HEK293 (cell line): Measurements from ENCODE around the gene TAF10.

Source experiments
- CTCF ChIA-PET: fragments of 350-600 bp; formaldehyde crosslinking; extraction: SDS; loops from one replicate; lab custom pipeline; 2021; ENCODE audit warnings: antibody characterized with exemption; lab: Yijun Ruan, JAX
- POLR2A ChIA-PET: fragments of 300-600 bp; formaldehyde crosslinking; extraction: SDS; loops from one replicate; lab custom pipeline; 2020; ENCODE audit warnings: antibody characterized with exemption, inconsistent platforms; lab: Yijun Ruan, JAX
- H3K27ac ChIP-seq: fragments of 200-500 bp; sonication (Bioruptor generic); 2 replicates; pipeline ENCODE4 v1.5.1; 2014; ENCODE audit warnings: low read depth, low read length, control low read depth, inconsistent platforms; ENCODE audit errors: extremely low read depth
- H3K36me3 ChIP-seq, 2 experiments: fragments of 200-500 bp in 1 of 2; sonication (Bioruptor generic) in 1 of 2; 1 replicate in 1 of 2; 2 replicates in 1 of 2; pipeline ENCODE4 v1.5.1; 2014 to 2017; ENCODE audit warnings: inconsistent platforms in 2 of 2, low read length in 2 of 2; ENCODE audit not compliant: control insufficient read depth in 2 of 2, insufficient read depth in 1 of 2
- H3K4me1 ChIP-seq: fragments of 200-500 bp; sonication (Bioruptor generic); 2 replicates; pipeline ENCODE4 v1.5.1; 2014; ENCODE audit warnings: mild to moderate bottlenecking, low read length, inconsistent platforms; ENCODE audit not compliant: control insufficient read depth, insufficient read depth
- H3K4me3 ChIP-seq: 2 replicates; pipeline ENCODE4 v1.5.1; 2011; ENCODE audit warnings: low read depth, mild to moderate bottlenecking, control low read depth, low read length, moderate library complexity
- H3K9me3 ChIP-seq: fragments of 200-500 bp; sonication (Bioruptor generic); 2 replicates; pipeline ENCODE4 v1.5.1; 2014; ENCODE audit warnings: low read depth, low read length, inconsistent platforms; ENCODE audit not compliant: control insufficient read depth, insufficient read depth
- GLIS1 ChIP-seq: fragments of 450-650 bp; formaldehyde crosslinking; IDR thresholded peaks from 2 replicates; pipeline ENCODE4 v1.5.1; 2016; ENCODE audit warnings: missing biosample characterization, missing genetic modification characterization
- HOXC10 ChIP-seq: sonication (generic); formaldehyde crosslinking; IDR thresholded peaks from 2 replicates; pipeline ENCODE4 v1.8.1; 2023; ENCODE audit warnings: mild to moderate bottlenecking, missing genetic modification reagents
- WT1 ChIP-seq: fragments of 450-650 bp; formaldehyde crosslinking; IDR thresholded peaks from 2 replicates; pipeline ENCODE4 v1.5.1; 2016; ENCODE audit warnings: missing biosample characterization, missing genetic modification characterization
- ZBTB17 ChIP-seq: fragments of 450-650 bp; formaldehyde crosslinking; IDR thresholded peaks from 2 replicates; pipeline ENCODE4 v1.5.1; 2016; ENCODE audit warnings: missing biosample characterization, missing genetic modification characterization
- ZFHX2 ChIP-seq: fragments of 450-650 bp; formaldehyde crosslinking; conservative IDR thresholded peaks from 2 replicates; pipeline ENCODE4 v1.5.1; 2016; ENCODE audit warnings: missing biosample characterization, missing genetic modification characterization
- ZIC2 ChIP-seq: fragments of 450-650 bp; formaldehyde crosslinking; IDR thresholded peaks from 2 replicates; pipeline ENCODE4 v1.5.1; 2016; ENCODE audit warnings: missing biosample characterization, missing genetic modification characterization
- ZNF133 ChIP-seq: fragments of 450-650 bp; formaldehyde crosslinking; IDR thresholded peaks from 2 replicates; pipeline ENCODE4 v1.5.1; 2016; ENCODE audit warnings: missing biosample characterization, missing genetic modification characterization
- ZNF138 ChIP-seq: fragments of 450-650 bp; formaldehyde crosslinking; IDR thresholded peaks from 2 replicates; pipeline ENCODE4 v1.5.1; 2016; ENCODE audit warnings: missing biosample characterization, missing genetic modification characterization, borderline replicate concordance
- ZNF169 ChIP-seq: fragments of 450-650 bp; formaldehyde crosslinking; IDR thresholded peaks from 2 replicates; pipeline ENCODE4 v1.5.1; 2016; ENCODE audit warnings: missing biosample characterization, missing genetic modification characterization
- ZNF2 ChIP-seq: fragments of 450-650 bp; formaldehyde crosslinking; IDR thresholded peaks from 2 replicates; pipeline ENCODE4 v1.5.1; 2016; ENCODE audit warnings: missing biosample characterization, missing genetic modification characterization
- ZNF202 ChIP-seq: fragments of 450-650 bp; formaldehyde crosslinking; IDR thresholded peaks from 2 replicates; pipeline ENCODE4 v1.5.1; 2016; ENCODE audit warnings: missing biosample characterization, missing genetic modification characterization, borderline replicate concordance
- ZNF214 ChIP-seq: fragments of 450-650 bp; formaldehyde crosslinking; IDR thresholded peaks from 2 replicates; pipeline ENCODE4 v1.5.1; 2017; ENCODE audit warnings: missing biosample characterization, mild to moderate bottlenecking, missing genetic modification characterization, borderline replicate concordance
- ZNF248 ChIP-seq: fragments of 450-650 bp; formaldehyde crosslinking; IDR thresholded peaks from 2 replicates; pipeline ENCODE4 v1.5.1; 2017; ENCODE audit warnings: missing biosample characterization, missing genetic modification characterization
- ZNF473 ChIP-seq: fragments of 450-650 bp; formaldehyde crosslinking; IDR thresholded peaks from 2 replicates; pipeline ENCODE4 v1.5.1; 2017; ENCODE audit warnings: missing biosample characterization, missing genetic modification characterization
- ZNF510 ChIP-seq: fragments of 450-650 bp; formaldehyde crosslinking; IDR thresholded peaks from 2 replicates; pipeline ENCODE4 v1.5.1; 2018; ENCODE audit warnings: mild to moderate bottlenecking, missing genetic modification characterization, missing biosample characterization; ENCODE audit not compliant: insufficient replicate concordance
- ZNF521 ChIP-seq: fragments of 450-650 bp; formaldehyde crosslinking; IDR thresholded peaks from 2 replicates; pipeline ENCODE4 v1.5.1; 2017; ENCODE audit warnings: missing biosample characterization, mild to moderate bottlenecking, missing genetic modification characterization
- ZNF558 ChIP-seq: fragments of 450-650 bp; formaldehyde crosslinking; IDR thresholded peaks from 2 replicates; pipeline ENCODE4 v1.5.1; 2016; ENCODE audit warnings: missing biosample characterization, missing genetic modification characterization
- ZNF571 ChIP-seq: fragments of 450-650 bp; formaldehyde crosslinking; IDR thresholded peaks from 2 replicates; pipeline ENCODE4 v1.5.0; 2017; ENCODE audit warnings: missing biosample characterization, missing genetic modification characterization
- ZNF76 ChIP-seq: fragments of 450-650 bp; formaldehyde crosslinking; IDR thresholded peaks from 2 replicates; pipeline ENCODE4; 2016; ENCODE audit warnings: low read depth, missing biosample characterization, missing genetic modification characterization, borderline replicate concordance
- ZNF791 ChIP-seq: fragments of 450-650 bp; formaldehyde crosslinking; IDR thresholded peaks from 2 replicates; pipeline ENCODE4 v1.5.1; 2016; ENCODE audit warnings: missing biosample characterization, missing genetic modification characterization
- TF ChIP-seq, protein P1 (sequence below): fragments of 450-650 bp; formaldehyde crosslinking; IDR thresholded peaks from 2 replicates; pipeline ENCODE4 v1.5.1; 2016; ENCODE audit warnings: missing biosample characterization, missing genetic modification characterization, borderline replicate concordance
- TF ChIP-seq, protein P2 (sequence below): fragments of 450-650 bp; formaldehyde crosslinking; IDR thresholded peaks from 2 replicates; pipeline ENCODE4; 2016; ENCODE audit warnings: missing biosample characterization, missing genetic modification characterization
- TF ChIP-seq, protein P3 (sequence below): fragments of 450-650 bp; formaldehyde crosslinking; IDR thresholded peaks from 2 replicates; pipeline ENCODE4 v1.5.1; 2016; ENCODE audit warnings: missing biosample characterization, missing genetic modification characterization
- TF ChIP-seq, protein P4 (sequence below): fragments of 450-650 bp; formaldehyde crosslinking; IDR thresholded peaks from 2 replicates; pipeline ENCODE4 v1.5.1; 2016; ENCODE audit warnings: missing biosample characterization, missing genetic modification characterization

The TAF10 gene

DNA sequence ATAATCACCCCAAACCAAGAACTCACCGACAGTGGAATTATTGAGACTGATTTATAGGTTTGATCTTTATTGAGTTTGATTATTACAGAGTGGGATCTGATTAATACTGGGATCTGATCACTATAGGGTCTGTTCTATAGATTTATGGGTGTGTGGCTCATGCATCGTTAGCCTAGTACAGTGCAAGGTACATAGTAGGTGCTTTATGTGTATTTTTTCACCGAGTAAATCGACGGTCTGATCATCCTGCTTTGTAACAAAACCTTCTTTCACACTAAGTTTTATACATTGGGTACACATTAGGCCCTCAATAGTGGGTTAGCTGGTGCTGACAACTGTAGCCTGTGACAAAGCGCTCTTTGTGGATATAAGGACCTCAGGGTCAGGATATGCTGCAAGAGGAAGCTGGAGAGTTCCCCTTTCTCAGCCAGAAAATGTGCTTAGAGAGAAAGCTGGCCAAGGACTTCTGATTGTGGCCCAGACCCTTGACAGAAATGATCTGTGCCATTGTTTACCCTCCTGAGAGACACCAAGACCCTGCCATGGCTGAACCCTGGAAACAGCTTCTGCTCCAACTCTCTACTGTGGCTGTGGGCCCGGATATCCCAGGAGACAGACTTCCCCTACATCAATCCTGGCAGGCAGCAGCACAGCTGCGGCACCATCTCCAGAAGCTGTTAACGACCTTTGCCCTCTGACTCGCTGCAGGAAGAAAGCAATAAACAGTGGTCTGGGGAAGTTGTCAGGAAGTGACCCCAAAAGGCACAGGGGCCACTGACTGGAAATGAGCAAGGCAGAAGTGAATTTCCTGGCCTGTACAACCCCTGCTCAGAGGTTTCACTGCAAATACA lies 23.3 kb upstream of the TAF10 start (continued):
- TF ChIP-seq, protein P1, sequence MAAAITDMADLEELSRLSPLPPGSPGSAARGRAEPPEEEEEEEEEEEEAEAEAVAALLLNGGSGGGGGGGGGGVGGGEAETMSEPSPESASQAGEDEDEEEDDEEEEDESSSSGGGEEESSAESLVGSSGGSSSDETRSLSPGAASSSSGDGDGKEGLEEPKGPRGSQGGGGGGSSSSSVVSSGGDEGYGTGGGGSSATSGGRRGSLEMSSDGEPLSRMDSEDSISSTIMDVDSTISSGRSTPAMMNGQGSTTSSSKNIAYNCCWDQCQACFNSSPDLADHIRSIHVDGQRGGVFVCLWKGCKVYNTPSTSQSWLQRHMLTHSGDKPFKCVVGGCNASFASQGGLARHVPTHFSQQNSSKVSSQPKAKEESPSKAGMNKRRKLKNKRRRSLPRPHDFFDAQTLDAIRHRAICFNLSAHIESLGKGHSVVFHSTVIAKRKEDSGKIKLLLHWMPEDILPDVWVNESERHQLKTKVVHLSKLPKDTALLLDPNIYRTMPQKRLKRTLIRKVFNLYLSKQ, result no peak
- no peak for TF ChIP-seq HOXC10
- no peak for TF ChIP-seq ZIC2 (tag by site-specific recombination)
- TF ChIP-seq ZNF214 (tag by site-specific recombination), result no peak
- TF ChIP-seq, protein P2, sequence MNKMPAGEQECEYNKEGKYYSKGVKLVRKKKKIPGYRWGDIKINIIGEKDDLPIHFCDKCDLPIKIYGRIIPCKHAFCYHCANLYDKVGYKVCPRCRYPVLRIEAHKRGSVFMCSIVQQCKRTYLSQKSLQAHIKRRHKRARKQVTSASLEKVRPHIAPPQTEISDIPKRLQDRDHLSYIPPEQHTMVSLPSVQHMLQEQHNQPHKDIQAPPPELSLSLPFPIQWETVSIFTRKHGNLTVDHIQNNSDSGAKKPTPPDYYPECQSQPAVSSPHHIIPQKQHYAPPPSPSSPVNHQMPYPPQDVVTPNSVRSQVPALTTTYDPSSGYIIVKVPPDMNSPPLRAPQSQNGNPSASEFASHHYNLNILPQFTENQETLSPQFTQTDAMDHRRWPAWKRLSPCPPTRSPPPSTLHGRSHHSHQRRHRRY (tag by site-specific recombination), result no peak
- TF ChIP-seq, all 188 proteins: peak for 0

DNA sequence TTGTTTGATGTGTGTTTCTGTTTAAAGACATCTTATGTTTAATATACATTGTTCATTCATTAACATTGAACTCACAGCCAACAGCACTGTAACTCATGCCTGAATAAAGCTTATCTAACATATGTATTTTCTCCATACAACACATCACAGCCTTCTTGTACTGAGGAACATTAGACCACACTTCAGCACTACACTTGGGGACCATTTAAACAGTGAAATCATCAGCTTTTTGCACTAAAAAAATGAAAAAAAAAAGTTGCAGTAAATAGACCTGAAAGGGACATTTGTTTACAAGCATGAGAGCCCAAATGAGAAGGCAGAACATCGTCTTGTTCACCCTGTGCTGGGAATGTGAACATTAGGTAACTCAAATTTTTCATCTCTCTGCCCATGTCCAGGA lies 22.5 kb upstream of the TAF10 start:
- Histone ChIP-seq H3K4me1 (no peaks in the 10 kb centered on the region), H3K36me3 (peaks cover 0 to 23% of the 10 kb centered on the region in 2 experiments; a peak in 1 of 3 replicates), H3K9me3 (no peaks in the 10 kb centered on the region), H3K27ac (no peak overlapping the region), H3K4me3 (no peak overlapping the region)
- ChIA-PET CTCF (no interaction called here), POLR2A (no interaction called here)
- no peak for TF ChIP-seq ZNF791 (tag by site-specific recombination)
- TF ChIP-seq ZNF202 (tag by site-specific recombination), result no peak
- no peak for TF ChIP-seq ZNF248 (tag by site-specific recombination)
- no peak for TF ChIP-seq WT1 (tag by site-specific recombination)
- TF ChIP-seq, protein P3, sequence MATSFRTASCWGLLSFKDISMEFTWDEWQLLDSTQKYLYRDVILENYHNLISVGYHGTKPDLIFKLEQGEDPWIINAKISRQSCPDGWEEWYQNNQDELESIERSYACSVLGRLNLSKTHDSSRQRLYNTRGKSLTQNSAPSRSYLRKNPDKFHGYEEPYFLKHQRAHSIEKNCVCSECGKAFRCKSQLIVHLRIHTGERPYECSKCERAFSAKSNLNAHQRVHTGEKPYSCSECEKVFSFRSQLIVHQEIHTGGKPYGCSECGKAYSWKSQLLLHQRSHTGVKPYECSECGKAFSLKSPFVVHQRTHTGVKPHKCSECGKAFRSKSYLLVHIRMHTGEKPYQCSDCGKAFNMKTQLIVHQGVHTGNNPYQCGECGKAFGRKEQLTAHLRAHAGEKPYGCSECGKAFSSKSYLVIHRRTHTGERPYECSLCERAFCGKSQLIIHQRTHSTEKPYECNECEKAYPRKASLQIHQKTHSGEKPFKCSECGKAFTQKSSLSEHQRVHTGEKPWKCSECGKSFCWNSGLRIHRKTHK (tag by site-specific recombination), result no peak
- no peak for TF ChIP-seq GLIS1
- no peak for TF ChIP-seq ZBTB17 (tag by site-specific recombination)
- no peak for TF ChIP-seq ZNF133 (tag by site-specific recombination)
- no peak for TF ChIP-seq ZNF138

DNA sequence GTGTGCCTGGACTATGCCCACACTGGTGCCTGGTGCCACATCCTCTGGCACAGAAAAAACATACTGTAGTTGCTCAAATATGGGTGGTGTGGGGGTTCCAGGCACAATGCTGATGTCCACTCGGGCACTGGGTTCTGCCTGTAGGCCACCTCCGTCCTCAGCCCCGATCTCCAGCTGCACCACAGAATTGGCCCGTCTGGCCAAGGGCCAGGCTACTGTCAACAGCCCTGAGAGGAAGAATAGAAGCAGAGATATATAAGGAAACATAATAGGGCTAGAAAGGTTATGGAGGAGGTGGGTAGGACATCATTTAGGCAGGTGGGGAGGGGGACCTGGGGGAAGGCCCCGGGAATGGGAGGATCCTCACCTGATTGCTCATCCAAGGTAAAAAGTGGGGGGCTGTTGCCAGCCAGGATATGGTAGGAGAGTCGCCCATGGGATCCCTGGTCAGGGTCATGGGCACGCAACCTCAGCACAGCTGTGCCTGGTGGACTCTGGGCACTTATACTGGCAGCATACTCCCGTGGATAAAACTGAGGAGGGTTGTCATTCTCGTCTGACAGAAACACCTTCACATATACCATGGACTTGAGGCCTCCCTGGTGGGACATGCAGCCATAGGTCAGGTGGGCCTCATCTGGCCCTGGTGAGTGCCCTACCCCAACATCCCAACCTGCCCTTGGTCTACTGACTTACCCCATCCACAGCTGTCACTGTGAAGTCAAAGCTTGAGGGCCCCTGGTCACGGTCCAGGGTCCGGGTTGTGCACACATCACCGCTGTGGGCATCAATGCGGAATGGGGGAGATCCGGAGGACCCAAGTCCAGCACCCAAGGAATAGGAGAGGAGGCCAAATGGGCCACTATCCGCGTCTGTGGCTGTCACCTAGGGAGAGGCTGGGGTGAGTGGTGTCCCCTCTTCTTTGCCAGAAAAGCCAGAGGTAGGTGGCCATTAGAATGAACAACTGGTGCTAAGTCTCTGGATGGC lies 21.7 kb upstream of the TAF10 start:
- no peak overlapping the region for H3K4me3 ChIP-seq
- ChIA-PET CTCF (no interaction called here), POLR2A (no interaction called here)
- no peak overlapping the region for H3K27ac ChIP-seq
- H3K36me3 ChIP-seq, result peaks cover 0 to 28% of the 10 kb centered on the region in 2 experiments; a peak in 1 of 3 replicates
- H3K4me1 ChIP-seq, result no peaks in the 10 kb centered on the region
- no peaks in the 10 kb centered on the region for H3K9me3 ChIP-seq
- TF ChIP-seq ZNF76 (tag by site-specific recombination) (no peak), ZNF169 (tag by site-specific recombination) (no peak), ZNF521 (tag by site-specific recombination) (no peak), ZNF473 (no peak), ZNF558 (no peak), ZNF510 (no peak), ZNF2 (tag by site-specific recombination) (no peak), ZFHX2 (tag by site-specific recombination) (no peak), ZNF571 (no peak)
- TF ChIP-seq, protein P4, sequence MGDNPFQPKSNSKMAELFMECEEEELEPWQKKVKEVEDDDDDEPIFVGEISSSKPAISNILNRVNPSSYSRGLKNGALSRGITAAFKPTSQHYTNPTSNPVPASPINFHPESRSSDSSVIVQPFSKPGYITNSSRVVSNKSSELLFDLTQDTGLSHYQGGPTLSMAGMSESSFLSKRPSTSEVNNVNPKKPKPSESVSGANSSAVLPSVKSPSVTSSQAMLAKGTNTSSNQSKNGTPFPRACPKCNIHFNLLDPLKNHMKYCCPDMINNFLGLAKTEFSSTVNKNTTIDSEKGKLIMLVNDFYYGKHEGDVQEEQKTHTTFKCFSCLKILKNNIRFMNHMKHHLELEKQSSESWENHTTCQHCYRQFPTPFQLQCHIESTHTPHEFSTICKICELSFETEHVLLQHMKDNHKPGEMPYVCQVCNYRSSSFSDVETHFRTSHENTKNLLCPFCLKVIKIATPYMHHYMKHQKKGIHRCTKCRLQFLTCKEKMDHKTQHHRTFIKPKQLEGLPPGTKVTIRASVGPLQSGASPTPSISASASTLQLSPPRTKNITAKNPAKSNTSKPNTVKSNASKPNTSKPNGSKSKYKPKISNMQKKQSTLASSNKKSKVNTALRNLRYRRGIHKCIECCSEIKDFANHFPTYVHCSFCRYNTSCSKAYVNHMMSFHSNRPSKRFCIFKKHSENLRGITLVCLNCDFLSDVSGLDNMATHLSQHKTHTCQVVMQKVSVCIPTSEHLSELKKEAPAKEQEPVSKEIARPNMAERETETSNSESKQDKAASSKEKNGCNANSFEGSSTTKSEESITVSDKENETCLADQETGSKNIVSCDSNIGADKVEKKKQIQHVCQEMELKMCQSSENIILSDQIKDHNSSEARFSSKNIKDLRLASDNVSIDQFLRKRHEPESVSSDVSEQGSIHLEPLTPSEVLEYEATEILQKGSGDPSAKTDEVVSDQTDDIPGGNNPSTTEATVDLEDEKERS (tag by site-specific recombination), result no peak
